ENCODE results near the gene FAM136A. TPM values are rescaled to one million over a fixed set of nuclear protein-coding genes. Genes with fewer than 3 reads are reported as not detected.

The FAM136A gene
- total RNA-seq (10 to 100 TPM in 3 of 5 donors, 1 to 10 TPM in 2; 5.3 to 37.1 (median 35.8) TPM), polyA plus RNA-seq (10 to 100 TPM; 33.7 to 49.8 (median 39.8) TPM)
- long read RNA-seq, donor 1, transcript FAM136A-201 (3 exons, 1,810 nt) = major isoform, 16 of 16 reads
- long read RNA-seq, donor 1, partial matches to known transcripts = 0 of 16 reads
- long read RNA-seq, donor 1, other reads (novel, unspliced or antisense) = 0 of 16 reads
- long read RNA-seq, donor 2, transcript FAM136A-201 (3 exons, 1,810 nt) = major isoform, 17 of 20 reads
- long read RNA-seq, donor 2, partial matches to known transcripts = 0 of 20 reads
- long read RNA-seq, donor 2, other reads (novel, unspliced or antisense) = 0 of 20 reads
- long read RNA-seq, donor 3, transcript FAM136A-201 (3 exons, 1,810 nt) = major isoform, 19 of 20 reads
- long read RNA-seq, donor 3, partial matches to known transcripts = 0 of 20 reads
- long read RNA-seq, donor 3, other reads (novel, unspliced or antisense) = 0 of 20 reads
- long read RNA-seq, donor 4, partial matches to known transcripts = 0 of 3 reads
- long read RNA-seq, donor 4, other reads (novel, unspliced or antisense) = 0 of 3 reads
- long read RNA-seq, donor 5, transcript FAM136A-201 (3 exons, 1,810 nt) = major isoform, 30 of 33 reads
- long read RNA-seq, donor 5, partial matches to known transcripts = 0 of 33 reads
- long read RNA-seq, donor 5, other reads (novel, unspliced or antisense) = 0 of 33 reads
- long read RNA-seq, donor 6 = 0 reads
- long read RNA-seq, donor 7, transcript FAM136A-201 (3 exons, 1,810 nt) = major isoform, 20 of 22 reads
- long read RNA-seq, donor 7, partial matches to known transcripts = 0 of 22 reads
- long read RNA-seq, donor 7, other reads (novel, unspliced or antisense) = 0 of 22 reads
- long read RNA-seq, donor 8, transcript FAM136A-201 (3 exons, 1,810 nt) = major isoform, 26 of 47 reads
- long read RNA-seq, donor 8, partial matches to known transcripts = 17 of 47 reads
- long read RNA-seq, donor 8, other reads (novel, unspliced or antisense) = 0 of 47 reads
- long read RNA-seq, donor 9, transcript FAM136A-201 (3 exons, 1,810 nt) = major isoform, 23 of 32 reads
- long read RNA-seq, donor 9, partial matches to known transcripts = 9 of 32 reads
- long read RNA-seq, donor 9, other reads (novel, unspliced or antisense) = 0 of 32 reads
- long read RNA-seq, donor 10, transcript FAM136A-201 (3 exons, 1,810 nt) = major isoform, 12 of 12 reads
- long read RNA-seq, donor 10, partial matches to known transcripts = 0 of 12 reads
- long read RNA-seq, donor 10, other reads (novel, unspliced or antisense) = 0 of 12 reads

DNA sequence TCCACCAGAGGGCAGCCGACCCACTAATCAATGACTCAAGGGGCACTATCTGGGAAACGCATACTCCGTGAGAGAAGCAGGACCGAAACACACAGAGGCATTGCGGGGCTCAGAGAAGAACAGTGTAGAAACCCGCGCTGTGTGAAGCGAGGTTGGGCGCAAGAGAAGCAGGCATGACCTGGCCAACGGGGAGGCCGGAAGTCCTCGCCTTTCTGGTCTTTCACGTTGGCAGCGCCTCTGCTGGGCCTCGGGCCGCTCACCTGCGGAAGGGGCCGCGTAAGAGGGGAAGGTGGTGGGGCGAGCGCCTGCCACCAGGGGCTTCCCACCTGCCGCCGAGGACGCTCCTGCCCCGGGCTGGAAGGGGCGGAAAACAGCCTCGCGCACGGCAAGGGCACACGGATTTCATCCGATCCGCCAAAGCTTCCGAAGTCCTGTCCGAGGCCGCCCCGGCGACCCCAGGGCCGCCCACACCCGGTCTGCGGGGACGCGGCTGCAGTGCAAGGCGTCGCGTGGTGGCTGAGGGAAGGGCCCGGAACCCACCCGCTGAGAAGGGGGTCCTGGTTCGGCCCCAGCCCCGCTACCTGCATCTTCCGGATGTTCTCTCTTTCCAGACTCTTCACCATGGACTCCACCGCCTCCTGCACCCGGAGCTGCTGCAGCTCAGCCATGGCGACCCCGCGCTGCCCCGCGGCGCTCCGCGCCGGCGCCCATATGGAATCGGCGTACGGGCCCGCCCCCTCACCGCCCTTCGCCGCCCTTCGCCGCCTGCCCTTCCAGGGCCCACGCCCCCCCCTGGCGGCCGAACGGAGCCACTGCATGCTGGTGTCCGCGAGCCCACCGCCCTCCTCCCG lies at the start of gene FAM136A:
TSS of gene FAM136A (minus strand) at position 724 of the 851 bp plus-strand sequence. CDS start at position 668, 56 bp downstream.
- 0 to 1% (median 0%) methylated on average over 26 to 79 of the region's 79 CpGs for WGBS, 5 donors
- H3K4me3 ChIP-seq = peak within 1 kb of the TSS; percentile 72 to 93 (median 86)
- peaks cover 6 to 26% (median 21%) of the 10 kb centered on the region in 4 donors for H3K4me1 ChIP-seq
- H3K27ac ChIP-seq = peak within 1 kb of the TSS; percentile 84 to 91 (median 89)
- no peaks in the 10 kb centered on the region for H3K9me3 ChIP-seq
- peak; percentile 90 to 96 for DNase-seq
- intact Hi-C loops (cut with DNase I; ENCODE audit: low total_unique reads) = no loop called here
- TF ChIP-seq POLR2A (IDR thresholded peaks at IDR 0.05) = no peak
- peak in 5 of 7 experiments; percentile 84 to 99 (median 98) for TF ChIP-seq CTCF (IDR thresholded peaks at IDR 0.05)
- peak; percentile 6 to 57 (median 20) for TF ChIP-seq POLR2AphosphoS5 (IDR thresholded peaks at IDR 0.05)
- TF ChIP-seq EP300 (IDR thresholded peaks at IDR 0.05) = no peak
- H3K36me3 ChIP-seq = peaks cover 4 to 41% (median 39%) of the 10 kb centered on the region in 4 donors
- no peaks in the 10 kb centered on the region for H3K27me3 ChIP-seq

DNA sequence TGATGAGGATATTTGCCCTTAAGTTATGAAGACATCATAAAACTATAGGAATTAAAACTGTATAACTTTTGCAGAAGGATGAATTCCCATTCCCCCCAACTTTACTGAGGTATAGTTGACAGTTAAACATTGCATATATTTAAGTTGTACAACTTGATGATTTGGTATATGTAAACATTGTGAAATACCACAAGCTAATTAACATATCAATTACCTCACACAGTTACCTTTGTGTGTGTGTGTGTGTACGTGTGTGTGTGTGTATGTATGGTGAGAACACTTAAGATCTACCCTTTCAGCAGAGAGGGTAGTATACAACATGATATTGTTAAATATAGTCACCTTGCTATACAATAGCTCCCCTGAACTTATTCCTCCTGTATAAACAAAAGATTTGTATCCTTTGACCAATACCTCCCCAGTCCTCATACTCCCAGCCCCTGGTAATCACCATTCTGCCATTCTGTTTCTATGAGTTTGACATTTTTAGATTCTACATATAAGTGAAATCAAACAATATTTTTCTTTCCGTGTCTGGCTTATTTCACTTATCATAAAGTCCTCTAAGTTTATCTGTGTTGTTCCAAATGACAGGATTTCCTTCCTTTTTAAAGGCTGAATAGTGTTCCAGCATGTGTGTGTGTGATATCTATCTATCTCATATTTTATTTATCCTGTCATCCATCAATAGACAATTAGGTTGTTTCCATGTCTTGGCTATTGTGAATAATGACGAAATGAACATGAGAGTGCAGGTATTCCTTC lies 48.2 kb upstream of the FAM136A start:
- WGBS, 5 donors = 56 to 82% (median 73%) methylated on average over 3 of the region's 3 CpGs
- no peak for DNase-seq
- H3K27me3 ChIP-seq = peaks cover 0 to 33% (median 5%) of the 10 kb centered on the region in 3 donors
- no peaks in the 10 kb centered on the region for H3K36me3 ChIP-seq
- TF ChIP-seq EP300 (IDR thresholded peaks at IDR 0.05) (no peak), CTCF (IDR thresholded peaks at IDR 0.05) (no peak), POLR2A (IDR thresholded peaks at IDR 0.05) (no peak), POLR2AphosphoS5 (IDR thresholded peaks at IDR 0.05) (no peak)
- H3K4me3 ChIP-seq = no peak overlapping the region
- H3K9me3 ChIP-seq = no peaks in the 10 kb centered on the region
- intact Hi-C loops (cut with DNase I; ENCODE audit: low total_unique reads) = loop anchor here (10.0 kb wide), 1 partner anchor 295 kb away; no protein-coding TSS in a partner anchor
- H3K27ac ChIP-seq = no peak overlapping the region
- no peaks in the 10 kb centered on the region for H3K4me1 ChIP-seq

DNA sequence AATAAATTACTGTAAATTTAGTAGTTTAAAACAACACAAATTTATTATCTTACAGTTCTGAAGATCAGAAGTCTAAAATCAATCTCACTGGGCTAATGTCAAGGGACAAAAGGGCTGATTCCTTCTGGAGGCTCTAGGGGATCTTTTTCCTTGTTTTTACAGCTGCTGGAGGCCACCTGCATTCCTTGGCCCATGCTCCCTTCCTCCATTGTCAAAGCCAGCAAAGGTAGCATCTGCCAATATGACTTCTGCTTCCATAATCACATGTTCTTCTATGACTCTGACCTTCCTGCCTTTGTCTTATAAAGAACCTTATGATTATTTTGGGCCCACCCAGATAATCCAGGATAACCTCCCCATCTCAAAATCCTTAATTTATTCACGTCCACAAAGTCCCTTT lies 46.0 kb upstream of the FAM136A start:
- Histone ChIP-seq H3K27me3 (peaks cover 0 to 33% (median 5%) of the 10 kb centered on the region in 3 donors), H3K4me3 (no peak overlapping the region), H3K36me3 (no peaks in the 10 kb centered on the region), H3K9me3 (no peaks in the 10 kb centered on the region), H3K27ac (no peak overlapping the region), H3K4me1 (no peaks in the 10 kb centered on the region)
- intact Hi-C loops (cut with DNase I; ENCODE audit: low total_unique reads) = loop anchor here (10.0 kb wide), 1 partner anchor 297 kb away; no protein-coding TSS in a partner anchor
- 61 to 85% (median 68%) methylated on average over 1 of the region's 1 CpG for WGBS, 5 donors
- DNase-seq = no peak
- no peak for TF ChIP-seq CTCF (IDR thresholded peaks at IDR 0.05)
- no peak for TF ChIP-seq EP300 (IDR thresholded peaks at IDR 0.05)
- no peak for TF ChIP-seq POLR2AphosphoS5 (IDR thresholded peaks at IDR 0.05)
- TF ChIP-seq POLR2A (IDR thresholded peaks at IDR 0.05) = no peak
